NOMO-1 treated with DMSO at 0.1 percent for 48 hours (cell line): ENCODE results near the gene ALOX15B.
A peak's percentile ranks its signal among the peaks of the same experiment; 100 is the strongest.
"Not testable (repeated sequence)": the region's sequence is repeated elsewhere in the genome, so short reads cannot be mapped to it uniquely, and the experiment has no call there.

ENCODE experiments used
- DNase-seq: peaks from one replicate; lab custom pipeline; 2025; ENCODE audit not compliant: unreplicated experiment; lab: John Stamatoyannopoulos, UW

Gene ALOX15B

DNA sequence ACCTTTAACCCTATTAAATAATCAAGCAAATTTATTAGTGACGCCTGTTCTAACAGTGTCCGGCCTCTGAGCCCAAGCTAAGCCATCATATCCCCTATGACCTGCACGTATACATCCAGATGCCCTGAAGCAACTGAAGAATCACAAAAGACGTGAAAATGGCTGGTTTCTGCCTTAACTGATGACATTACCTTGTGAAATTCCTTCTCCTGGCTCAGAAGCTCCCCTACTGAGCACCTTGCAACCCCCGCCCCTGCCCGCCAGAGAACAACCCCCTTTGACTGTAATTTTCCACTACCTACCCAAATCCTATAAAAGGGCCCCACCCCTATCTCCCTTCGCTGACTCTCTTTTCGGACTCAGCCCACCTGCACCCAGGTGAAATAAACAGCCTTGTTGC, 23.0 kb downstream of the ALOX15B start:
- not testable (repeated sequence) for DNase-seq

DNA sequence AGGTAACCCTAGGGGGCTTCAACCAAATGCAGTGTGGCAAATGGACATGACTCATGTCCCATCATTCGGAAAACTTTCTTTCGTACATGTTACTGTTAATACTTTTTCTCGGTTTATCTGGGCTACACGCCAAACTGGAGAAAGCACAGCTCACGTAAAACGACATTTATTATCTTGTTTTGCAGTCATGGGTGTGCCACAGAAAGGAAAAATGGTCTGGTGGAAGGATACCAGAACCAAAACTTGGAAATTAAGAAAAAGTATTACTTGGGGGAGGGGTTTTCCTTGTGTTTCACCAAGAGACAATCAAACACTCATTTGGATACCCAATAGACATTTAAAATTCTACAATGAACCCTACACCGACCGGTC, 23.6 kb downstream of the ALOX15B start:
- DNase-seq = no peak

DNA sequence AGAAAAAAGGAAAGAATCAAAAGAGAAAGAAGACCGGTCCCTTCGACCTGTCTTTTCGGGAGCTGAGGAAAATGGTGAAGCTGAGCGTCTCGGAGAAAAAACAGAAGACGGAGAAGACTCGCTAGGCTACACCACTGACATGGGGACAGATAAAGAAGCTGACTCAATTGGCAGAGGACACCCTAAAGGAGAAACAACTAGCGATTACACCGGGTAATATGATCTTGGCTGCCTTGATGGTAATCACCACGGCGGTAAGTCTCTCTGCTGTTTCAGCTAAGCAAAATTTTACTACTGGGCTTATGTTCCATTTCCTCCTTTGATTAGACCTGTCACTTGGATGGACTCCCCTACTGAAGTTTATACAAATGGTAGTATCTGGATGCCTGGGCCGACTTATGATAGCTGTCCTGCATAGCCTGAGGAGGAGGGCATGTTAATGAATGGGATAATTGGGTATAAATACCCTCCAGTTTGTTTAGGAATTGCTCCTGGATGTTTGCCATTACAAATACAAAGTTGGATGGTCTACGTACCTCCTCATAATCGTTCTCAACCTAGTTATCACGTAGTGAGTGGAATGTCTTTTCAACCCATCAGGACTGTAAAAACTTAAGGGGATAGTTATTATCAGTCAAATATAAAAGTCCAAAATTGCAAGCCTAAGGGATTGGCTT, 24.1 kb downstream of the ALOX15B start:
- DNase-seq = no peak

DNA sequence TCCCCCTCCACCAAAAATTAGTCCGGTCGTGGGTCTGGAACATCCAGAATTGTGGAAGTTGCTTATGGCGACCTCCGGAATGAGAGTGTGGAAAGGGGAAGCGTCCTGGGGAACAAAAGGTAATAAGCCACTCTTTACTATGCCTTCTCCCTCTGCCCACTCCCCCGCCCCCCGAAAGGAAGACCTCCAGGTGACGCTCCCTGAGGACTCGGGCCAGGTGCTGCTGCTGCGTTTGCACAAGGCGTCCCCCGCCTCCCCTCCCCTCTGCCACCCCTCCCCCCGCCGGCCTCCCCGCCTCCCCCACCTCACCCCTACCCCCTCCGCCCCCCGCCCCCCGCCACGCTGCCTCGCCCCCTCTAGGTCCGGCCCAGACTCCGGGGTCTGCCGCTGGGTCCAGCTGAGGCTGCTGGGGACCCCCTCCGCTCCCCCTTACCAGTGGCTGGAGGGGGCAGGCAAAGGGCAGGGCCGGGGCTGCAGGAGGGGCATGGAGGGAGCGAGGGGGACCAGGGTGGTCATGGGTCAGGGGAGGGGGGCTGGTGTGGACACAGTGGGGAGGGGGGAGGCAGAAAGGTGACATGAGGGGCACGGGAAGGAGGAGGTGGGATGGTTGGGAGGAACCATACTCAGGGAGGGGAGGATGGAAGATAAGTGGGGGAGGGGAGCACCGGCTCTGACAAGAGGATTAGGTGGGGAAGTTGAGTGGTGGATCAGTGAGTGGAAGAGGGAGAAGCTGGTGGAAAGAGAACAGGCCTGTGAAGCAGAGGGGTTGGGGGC, 25.1 kb downstream of the ALOX15B start:
- no peak for DNase-seq

DNA sequence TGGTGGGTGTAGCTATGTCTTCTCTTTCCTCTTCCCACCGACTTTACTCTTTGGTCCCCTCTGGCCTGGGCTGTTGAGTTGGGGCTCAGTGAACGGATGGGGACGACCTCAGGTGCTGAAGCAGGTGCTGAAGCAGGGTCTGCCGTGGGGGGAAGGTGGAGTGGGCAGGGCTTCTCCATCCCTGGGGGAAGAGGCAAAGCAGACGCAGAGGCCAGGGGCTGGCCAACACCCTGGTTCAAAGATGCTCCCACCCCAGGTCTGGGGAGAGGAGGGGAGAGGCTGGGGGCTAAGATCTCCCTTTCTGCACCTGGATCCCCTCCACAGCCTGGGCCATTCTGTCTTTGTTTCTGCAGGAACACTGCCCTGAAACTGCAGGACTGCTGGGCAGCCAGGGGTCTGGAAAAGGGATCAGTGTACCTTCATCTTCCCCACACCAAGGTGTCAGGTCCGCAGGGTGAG, 25.7 kb downstream of the ALOX15B start:
- no peak for DNase-seq

DNA sequence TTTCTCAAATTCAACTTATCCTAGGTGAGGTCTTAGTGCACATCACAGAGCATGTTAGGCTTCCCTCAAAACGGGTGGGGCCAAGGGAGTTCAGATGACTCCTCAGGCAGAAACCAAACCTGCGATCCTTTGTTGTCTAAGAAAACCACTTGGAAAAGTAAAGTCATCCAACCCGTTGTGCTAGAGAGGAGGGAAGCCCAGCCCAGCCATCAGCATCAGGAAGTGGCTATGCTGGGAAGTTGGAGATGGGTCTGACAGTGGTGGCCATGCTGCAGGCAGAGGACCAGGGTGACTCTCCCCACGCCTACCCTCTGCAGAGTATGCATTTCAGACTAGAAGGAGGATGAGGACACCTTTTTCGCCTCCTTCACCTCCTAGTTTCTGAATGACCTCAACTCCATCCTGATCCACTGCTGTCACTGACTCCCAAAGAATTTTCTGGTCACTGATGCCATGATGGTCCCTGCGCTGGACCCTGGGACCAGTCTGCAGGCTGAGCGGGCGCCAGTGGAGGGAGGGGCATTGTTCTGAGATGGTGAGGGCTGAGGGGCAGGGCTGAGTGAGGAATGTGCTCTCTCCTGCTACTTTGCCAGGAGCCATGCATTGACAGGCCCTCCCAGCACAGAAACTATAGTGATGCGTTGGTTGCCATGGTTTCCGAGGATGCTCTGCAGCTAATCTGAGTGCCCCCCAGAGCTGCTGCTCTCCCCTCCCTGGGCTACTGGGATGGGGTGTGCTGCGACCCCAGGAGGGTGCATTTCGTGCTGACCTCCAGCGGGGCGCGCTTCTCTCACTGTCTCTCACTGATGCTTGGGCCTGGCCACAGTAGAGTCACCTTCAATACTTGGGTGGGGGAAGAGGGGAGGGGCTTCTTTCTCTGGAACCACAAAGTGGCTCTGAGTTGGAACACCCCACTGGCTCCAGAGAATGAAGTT, 28.2 kb downstream of the ALOX15B start:
- no peak for DNase-seq

DNA sequence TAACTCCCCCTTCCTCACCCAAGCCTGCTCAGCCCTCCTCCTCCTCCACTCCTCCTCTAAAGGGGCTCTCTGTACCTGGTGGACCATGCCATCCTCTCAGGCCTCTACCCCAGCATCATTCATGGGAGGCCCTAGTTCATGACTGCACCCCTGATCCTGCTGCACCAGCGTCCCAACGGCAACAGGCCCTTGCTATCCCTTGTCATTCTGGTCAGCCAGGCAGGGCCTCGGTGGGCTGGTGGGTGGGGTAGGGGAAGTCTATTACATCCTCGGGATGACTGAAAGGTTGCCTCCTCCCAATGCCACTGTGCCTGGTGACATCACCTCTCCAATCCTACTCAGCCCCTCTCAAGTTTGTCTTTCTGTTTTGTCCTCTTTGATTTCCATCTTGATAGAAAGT, 28.9 kb downstream of the ALOX15B start:
- no peak for DNase-seq

DNA sequence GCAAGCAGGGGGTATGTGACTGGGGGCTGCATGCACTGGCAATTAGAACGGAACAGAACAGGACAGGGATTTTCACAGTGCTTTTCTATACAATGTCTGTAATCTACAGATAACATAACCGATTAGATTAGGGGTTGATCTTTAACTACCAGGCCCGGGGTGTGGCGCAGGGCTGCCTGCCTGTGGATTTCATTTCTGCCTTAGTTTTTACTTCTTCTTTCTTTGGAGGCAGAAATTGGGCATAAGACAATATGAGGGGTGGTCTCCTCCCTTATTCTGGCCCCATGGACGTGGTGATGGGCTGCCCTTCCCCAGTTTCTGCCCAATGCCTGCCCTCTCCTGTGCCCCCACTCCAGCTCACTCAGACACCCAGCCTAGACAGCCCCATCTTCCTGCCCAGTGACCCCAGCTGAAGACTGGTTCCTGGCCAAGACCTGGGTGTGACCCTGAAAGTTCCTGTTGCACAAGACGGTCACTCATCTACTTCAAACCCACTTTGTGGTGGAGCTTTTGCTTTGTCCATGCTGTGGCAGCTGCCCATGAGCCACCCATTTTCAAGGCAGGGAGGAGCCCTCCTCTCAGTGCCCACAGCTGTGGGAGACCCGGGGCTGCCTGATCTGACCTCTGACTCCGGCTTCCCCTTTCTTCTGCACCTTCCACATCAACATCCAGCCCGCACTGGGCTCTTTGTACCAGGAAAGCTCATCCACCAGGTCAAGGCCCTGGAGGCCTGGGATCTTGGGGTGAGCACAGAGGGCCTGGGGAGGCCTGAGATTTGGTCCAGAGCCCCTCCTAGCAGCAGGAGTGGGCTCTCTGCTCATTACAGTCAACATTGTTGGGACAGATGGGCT, 30.1 kb downstream of the ALOX15B start:
- peak; percentile 70 for DNase-seq

DNA sequence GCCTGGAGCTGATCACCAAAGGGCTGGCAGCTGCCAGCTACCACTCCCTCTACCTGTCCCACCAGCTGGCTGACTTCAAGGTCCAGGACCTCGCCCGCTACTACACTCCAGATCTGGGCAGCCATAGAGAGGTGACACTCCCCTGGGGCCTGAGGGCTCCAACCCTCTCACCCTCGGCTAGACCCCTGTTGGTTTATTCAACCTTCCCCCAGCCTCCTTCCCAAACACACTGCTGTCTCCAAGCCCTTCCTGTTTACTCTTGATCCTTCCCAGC, 30.7 kb downstream of the ALOX15B start:
- DNase-seq = no peak

DNA sequence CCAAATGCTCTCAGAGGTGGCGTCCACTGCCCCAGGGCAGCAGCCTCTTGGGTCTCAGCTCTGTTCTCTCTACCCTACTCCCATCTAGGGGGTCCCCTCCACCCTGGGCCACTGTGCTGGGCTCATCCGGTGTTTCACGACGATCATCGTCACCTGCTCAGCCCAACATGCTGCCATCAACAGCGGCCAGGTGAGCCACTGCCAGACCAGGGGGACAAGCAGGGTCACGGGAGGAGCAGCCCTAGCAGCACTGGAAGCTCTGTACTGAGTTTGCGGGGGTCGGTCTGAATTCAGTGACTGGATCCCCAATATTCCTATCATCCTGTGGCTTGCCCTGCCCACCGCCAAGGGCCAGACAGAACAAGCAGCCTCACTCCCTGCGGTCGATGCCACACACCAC, 32.6 kb downstream of the ALOX15B start:
- DNase-seq = no peak

DNA sequence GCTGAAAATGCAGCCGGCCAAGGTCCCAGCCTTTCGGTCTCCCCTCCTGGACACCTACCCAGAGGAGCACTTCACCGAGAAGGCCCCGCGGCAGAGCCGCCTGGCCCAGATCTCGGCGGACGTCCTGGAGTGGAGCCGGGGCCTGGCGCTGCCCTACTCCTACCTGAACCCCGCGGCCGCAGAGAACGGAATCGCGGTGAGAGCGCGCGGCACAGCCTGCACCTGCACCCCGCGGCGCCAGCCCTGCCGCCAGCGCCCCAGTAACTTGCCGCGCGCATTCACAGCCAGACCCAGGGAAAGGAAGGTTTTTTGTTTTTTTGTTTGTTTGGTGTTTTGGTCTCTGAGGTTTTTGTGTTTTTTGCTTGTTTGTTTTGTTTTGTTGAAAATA, 33.5 kb downstream of the ALOX15B start:
- no peak for DNase-seq

DNA sequence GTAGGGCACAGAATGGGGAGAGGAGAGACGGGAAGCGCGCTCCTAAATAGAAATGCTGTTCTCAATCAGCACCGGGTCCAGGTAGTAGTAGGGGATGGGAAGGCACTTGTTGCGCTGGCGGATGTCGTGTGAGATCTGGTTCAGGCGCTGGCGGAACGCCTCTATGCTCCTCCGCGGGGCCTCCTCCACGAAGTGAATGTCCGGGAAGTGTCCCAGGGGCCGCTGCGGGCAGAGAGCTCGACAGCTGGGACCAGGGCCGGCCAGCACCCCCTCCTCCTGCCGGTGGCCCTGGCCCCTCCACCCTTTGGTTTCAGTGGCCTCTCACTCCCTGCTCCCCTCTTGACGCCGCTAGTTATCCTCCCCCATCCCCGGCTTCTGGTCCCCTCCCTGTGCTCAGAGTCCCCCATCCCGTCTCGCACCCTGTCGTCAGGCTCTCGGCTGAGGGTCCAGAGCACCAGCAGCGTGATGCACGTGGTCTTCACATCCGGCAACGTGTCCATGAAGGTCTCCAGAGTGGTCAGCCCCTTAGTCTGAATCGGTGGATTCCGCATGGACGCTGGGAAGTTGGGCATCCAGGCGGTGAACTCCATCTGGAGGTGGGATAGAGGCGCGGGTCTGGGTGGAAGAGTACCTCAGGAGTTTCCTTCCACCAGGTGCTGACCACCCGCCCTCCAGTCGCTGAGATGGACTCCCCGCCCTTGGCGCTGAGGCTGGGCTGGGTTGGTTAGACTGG, 34.0 kb downstream of the ALOX15B start:
- no peak for DNase-seq

DNA sequence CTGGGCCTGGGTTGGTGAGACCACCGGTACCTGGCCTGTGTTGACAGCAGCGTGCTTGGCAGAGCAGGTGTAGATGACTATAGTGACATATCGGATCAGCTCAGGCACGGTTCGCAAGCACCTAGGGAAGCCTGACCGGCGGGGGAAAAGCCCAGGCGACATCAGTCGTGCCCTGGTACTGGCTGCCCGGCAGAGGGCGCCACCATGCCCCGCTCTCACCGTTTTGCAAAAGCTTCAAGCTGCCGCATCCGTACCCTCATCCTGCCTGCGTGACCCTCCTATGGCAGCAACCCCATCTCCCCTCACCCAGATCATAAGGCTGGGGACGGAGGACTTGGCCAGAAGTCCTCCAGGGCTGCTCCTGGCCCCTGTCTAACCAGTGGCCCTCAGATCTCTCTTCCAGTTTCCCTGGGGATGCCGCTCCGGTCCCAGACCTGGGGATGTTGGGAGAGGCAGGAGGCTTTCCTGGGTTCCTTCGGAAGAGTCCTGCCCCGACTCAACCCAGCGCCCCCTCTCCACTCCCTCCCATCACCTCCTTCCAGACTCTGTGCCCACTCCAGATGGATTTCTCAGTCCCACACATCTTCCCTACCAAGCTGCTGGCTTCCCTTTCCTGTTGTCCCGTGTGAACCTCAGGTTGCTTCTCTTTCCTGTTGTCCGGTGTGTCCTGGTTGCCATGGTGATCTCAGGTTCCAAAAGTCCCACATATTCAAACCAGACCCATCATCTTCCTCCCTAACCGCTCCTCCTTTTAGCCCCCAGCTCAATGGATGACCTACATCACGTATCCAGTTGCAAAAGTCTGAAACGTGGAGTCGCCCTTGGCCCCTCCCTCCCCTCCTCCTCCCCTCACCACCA, 35.0 kb downstream of the ALOX15B start:
- DNase-seq = peak; percentile 55

DNA sequence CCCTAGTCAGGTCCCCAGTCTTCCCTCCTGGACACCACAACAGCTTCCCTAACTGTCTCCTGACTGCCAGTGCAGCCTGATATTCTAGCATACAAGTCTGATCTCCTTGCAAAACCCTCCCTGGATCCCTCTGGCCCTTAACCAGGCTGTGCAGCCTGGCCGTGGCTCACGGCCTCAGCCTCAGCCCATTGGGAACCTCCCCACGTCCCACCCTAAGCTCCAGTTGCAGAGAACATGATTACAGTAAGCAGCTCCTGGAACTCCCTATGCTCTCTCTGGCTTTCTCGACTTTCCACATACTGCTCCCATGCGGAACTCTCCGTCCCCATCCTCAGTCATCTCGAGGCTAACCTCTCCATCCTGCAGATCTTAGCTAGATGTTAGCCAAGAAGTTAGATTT, 35.7 kb downstream of the ALOX15B start:
- no peak for DNase-seq

DNA sequence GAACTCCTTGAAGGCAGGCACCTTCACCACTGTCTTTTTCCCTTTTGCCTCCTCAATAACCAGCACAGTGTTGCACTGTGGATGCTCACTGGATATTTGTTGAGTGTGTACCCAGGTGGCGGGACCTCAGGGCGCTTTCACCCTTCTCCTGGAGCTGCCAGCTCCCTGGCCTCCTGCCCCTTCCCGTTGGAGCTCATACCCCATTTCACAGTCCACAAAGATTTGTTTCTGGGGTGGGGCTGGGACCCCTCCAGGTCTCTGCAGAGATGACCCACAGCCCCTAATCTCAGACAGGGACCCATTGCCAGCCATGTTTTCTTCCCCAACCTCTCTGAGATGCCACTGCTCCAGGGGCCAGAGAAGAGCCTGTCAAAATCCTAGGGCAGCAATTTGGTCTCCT, 36.2 kb downstream of the ALOX15B start:
- DNase-seq = no peak

DNA sequence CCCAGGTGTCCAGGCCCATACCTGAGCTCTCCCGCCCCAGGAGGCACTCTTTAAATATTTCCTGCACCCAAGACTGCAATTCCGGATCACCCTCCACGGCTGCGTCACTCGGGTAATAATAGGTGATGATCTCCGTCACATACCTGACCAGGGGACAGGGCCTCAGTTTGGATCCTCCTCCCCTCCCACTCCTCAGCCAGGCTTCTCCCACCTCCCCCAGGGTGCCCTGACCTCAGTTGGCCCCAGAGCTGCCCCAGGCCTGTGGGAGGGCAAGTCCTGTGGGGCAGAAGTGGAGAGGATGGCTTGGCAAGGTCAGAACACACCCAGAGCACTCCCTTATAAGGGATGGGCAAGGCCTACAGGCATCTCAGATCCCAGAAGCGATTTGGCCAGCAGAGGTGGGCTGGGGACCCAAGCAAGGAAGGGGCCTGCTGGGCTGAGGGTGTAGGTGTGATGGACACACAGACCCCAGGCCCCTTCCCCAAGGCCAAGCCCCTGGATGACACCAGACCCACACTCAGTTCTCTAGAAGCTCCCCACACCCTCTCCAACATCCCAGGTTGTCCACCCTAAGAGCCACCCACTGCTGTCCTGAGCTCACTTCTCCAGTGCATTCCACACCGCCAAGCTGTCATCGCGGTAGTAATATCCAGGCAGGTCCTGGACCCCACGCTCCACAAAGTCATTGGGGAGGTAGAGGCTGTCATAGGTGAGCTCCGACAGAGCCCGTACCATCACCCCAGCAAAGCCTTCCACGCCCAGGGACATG, 36.9 kb downstream of the ALOX15B start:
- DNase-seq = no peak

DNA sequence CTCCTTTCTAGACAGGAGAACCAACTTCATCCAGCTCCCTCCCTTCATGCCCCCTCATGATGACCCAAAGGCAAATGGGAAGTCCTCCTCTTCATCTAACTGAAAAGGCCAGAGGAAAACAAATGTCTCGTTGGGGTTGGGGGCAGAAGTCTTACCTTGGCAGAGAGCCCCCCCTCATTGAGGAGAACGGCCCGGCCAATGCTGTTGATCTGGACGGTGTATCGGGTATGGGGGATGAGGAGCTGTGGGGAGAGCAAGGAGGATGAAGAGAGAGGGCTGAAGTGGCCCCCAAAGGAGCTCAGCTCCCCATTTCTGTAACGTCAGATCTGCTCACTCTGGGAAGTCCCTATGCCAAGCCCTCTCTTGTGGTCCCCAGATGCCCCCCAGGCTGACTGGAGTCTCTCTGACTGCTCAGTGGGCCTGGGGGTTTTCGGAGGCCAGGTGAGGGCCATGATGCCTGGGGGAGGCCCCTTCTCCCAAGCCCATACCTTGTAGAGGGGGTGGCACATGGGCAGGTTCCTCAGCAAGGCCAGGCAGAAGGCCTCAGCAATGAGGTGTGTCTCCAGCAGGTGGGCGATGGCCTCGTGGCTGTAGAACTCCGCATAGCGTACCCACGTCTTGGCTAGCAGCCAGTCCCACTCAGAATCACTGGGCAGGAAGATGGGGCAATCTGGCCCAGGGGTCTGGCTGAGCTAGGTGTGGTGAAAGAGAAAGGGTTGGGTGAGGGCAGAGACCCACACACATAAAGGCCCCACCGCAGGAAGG, 37.8 kb downstream of the ALOX15B start:
- no peak for DNase-seq

DNA sequence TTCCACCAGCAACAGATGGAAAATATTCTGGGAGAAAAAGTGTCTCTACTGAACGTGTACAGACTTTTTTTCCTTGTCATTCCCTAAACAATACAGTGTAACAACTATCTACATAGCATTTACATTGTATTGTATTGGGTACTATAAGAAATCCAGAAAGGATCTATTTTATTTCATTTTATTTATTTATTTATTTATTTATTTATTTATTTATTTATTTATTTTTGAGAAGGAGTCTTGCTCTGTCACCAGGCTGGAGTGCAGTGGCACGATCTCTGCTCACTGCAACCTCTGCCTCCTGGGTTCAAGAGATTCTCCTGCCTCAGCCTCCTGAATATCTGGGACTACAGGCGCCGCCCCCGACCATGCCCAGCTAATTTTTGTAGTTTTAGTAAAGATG, 39.1 kb downstream of the ALOX15B start:
- DNase-seq = not testable (repeated sequence)
